Myocyte (in vitro differentiated cells): Measurements from ENCODE around the gene MLST8. TPM values are rescaled to one million over a fixed set of nuclear protein-coding genes. Genes with fewer than 3 reads are reported as not detected.
A peak's percentile ranks its signal among the peaks of the same experiment; 100 is the strongest.
"Not testable (repeated sequence)": the region's sequence is repeated elsewhere in the genome, so short reads cannot be mapped to it uniquely, and the experiment has no call there.

ENCODE experiments used
- DNase-seq: peaks from one replicate; pipeline ENCODE4 v3.0.0-alpha.2; 2012; ENCODE audit warnings: low read depth
- total RNA-seq: library from RNA; depleted of rRNA; stranded (reverse); fragments of >200 nt; gene quantifications from 2 replicates; pipeline ENCODE4 v1.2.3, GENCODE V29; 2014

The MLST8 gene
- total RNA-seq, 1 donor from 2014 or later: 46.9 TPM

DNA sequence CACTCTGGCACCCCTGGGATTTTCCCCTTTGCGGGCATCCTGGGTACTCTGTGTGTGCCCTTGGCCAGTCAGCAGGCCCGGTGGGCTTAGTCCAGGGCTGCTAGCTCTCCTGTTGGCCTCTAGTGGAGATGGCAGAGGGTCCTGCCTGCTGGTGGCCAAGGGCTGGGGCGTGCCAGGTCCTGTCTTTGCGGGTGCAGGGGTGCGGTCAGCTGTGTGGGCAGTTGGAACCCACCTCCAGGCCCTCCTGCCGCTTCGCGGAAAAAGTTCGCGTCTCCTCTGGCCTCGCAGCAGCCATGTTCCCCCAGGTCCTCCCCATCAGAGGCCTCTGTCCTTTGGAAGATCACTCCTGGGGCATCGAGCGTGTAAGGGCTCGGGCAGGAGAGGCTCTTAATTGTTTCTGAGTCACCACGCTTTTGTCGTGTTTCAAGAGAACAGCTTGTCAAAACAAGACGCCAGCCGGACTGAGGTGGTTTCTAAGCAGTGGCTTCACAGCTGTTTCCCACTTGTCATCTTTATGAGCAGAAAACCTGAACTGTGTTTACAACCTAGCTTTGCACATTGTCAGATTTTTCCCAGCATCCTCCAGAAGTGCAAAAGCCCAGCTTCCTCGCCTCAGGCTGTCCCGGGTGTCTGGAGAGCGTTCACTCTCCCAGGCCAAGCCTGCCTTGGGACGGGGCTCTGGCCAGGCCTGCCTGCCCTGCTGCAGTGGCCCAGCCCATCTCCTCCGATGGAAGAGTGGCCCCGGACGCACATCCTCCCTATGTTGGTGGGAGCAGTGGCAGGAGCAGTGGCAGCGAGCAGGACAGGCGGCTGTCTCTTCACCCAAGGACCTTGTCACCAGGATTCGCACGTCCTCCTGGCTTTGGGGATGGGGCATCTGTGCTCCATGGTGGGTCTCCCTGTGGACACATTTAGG is 26.0 kb downstream of the MLST8 start:
- DNase-seq: peak; percentile 94

DNA sequence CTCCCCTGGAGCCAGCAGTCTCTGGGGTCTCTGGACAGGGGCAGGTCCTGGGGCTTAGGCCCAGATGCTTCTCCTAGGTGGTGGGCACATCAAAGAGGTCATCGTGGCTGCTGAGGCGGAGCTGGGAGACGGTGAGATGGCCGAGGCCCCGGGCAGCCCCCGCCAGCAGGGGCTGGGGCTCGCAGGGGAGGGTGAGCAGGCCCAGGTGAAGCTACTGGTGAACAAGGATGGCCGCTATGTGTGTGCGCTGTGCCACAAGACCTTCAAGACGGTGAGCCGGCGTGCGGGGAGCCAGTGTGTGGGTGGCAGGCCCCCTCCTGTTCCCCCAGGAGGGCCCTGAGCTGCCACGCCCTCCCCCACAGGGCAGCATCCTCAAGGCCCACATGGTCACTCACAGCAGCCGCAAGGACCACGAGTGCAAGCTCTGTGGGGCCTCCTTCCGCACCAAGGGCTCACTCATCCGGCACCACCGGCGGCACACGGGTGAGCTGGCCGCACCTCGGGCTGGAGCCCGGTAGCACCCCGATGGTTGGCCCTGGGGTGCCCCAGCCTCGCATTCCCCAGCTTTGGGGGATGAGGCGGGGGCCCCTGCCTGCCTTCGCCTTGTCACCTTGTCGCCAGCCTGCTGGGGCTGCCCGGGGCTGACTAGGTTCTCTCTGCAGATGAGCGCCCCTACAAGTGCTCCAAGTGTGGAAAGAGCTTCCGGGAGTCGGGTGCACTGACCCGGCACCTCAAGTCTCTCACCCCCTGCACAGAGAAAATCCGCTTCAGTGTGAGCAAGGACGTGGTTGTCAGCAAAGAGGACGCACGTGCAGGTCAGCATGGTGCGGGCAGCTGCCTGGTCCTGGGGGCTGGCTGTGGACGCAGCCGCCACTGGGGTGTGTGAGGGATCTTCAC is 27.1 kb downstream of the MLST8 start:
- no peak for DNase-seq

DNA sequence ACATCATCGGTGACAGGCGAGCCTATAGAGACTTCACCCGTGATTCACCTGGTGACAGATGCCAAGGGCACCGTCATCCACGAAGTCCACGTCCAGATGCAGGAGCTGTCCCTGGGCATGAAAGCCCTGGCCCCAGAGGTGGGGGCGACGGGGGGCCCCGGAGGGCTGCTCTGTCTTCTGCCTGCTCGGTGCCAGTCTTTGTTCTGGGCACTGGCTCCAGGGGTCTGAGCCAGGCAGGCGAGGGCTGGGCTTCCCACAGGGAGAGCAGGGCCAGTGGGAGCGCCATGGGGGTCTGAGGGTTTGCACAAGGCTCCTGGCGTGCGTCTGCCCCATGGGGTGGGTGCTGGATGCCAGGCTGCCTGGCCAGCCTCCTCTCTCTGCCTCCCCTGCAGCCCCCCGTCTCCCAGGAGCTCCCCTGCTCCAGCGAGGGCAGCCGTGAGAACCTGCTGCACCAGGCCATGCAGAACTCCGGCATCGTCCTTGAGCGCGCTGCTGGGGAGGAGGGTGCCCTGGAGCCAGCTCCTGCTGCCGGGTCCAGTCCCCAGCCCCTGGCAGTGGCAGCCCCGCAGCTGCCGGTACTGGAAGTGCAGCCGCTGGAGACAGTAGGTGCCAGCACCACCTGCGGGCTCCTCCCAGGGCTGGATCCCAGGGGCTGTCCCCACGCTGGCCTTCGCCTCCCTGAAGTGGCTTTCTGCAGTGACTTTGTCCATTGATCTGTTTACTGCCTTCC is 28.0 kb downstream of the MLST8 start:
- DNase-seq: no peak

DNA sequence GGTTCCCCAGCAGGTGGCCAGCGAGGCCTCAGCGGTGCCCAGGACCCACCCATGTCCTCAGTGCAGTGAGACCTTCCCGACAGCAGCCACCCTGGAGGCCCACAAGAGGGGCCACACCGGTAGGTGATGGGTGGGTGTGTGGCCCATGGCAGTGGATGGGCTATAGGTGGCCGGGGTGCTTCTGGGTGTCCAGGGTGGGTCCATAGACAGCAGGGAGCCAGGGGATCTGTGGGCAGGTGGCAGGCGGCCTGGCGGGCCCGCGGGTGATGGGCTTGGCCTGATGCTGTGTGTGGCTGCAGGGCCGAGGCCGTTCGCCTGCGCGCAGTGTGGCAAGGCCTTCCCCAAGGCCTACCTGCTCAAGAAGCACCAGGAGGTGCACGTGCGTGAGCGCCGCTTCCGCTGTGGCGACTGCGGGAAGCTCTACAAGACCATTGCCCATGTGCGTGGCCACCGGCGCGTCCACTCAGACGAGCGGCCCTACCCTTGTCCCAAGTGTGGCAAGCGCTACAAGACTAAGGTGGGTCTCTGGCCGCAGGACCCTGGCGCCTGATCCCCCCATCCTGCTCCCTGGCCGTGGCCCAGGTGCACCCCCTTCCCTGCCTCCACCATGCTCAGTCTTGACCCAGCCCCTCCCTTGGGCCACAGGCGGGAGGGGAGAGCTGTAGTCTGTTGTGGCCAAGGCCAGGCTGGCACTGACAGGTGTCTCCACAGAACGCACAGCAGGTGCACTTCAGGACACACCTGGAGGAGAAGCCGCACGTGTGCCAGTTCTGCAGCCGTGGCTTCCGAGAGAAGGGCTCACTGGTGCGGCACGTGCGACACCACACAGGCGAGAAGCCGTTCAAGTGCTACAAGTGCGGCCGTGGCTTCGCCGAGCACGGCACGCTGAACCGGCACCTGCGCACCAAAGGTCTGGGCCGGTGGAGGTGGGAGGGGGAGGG is 28.9 kb downstream of the MLST8 start:
- DNase-seq: no peak

DNA sequence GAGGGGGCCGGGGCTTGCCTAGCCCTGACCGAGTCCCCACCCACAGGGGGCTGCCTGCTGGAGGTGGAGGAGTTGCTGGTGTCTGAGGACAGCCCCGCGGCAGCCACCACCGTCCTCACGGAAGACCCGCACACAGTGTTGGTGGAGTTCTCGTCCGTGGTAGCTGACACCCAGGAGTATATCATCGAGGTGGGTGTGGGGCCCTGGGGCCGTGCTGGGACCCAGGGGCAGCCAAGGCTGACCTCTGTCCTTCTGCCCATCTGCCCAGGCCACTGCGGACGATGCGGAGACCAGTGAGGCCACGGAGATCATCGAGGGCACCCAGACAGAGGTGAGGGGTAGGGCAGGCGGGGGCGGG is 29.5 kb downstream of the MLST8 start:
- DNase-seq: no peak

DNA sequence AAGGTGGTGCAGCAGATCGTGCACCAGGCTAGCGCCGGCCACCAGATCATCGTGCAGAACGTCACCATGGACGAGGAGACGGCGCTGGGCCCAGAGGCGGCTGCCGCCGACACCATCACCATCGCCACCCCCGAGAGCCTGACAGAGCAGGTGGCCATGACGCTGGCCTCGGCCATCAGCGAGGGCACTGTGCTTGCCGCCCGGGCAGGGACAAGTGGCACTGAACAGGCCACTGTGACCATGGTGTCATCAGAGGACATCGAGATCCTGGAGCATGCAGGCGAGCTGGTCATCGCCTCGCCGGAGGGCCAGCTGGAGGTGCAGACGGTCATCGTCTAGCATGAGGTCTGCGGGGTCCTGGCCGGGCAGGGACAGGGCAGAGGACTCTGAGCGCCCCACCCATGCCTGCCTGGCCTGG is 30.0 kb downstream of the MLST8 start:
- no peak for DNase-seq

DNA sequence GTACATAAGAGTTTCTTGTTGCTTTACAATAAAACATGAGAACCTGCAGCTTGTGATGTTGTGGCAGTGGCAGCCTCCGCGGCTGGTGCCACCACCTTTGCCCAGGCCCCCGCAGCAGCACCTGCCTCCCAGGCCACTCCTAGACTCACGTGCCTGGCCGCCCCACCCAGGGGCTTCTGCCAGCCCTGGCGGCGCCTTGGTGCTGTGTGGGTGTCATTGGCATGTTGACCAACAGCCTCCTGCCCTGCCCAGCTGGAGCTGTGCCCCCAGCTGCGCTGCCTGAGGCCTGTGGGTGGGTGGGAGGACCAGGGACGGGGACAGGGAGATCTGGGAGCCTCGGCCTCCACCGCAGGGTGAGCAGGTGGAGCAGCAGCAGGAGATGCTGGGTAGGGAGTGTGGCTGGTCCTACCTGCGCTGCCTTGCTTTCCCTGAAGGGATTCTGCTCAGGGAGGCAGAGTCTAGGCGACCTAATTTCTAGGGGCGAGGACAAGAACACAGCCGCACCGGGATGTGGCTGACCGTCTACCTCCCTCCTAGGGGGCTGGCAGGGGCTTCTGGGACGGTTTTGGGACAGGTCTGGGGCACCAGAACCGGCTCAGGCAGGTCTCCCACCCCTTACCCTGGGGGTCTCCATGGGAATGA is 30.6 kb downstream of the MLST8 start:
- DNase-seq: no peak

DNA sequence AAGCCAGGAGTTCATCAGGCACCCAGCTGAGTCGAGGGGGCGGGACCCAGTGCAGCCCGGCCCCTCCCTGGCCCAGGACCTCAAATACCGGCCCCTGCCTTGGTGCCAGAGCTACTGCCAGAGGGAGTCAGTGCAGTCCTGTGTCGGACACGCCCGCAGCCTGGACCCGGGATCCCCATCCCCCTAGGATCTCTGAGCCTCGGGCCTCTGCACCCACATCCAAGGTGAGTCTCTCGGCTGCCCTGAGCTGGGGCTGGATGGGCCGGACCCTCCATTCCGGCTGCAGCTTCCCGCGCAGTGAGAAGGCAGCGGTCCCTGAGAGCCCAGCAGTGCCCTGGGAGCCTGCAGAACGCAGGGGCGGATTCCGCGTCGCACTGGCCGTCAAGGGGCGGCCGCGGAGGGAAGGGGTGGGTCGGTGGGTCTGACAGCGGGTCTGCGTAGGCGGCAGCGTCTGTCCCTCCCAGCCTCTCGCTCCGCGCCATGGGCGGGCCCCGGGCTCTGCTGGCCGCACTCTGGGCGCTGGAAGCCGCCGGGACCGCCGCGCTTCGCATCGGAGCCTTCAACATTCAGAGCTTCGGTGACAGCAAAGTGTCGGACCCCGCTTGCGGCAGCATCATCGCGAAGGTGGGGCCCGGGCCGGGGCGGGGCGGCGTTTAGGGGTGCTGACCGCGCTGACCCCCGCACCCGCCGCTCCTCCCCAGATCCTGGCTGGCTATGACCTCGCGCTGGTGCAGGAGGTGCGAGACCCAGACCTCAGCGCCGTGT is 31.3 kb downstream of the MLST8 start, which contains the start of gene DNASE1L2:
Gene DNASE1L2, plus strand, starts transcription at position 108 of the 765 bp plus-strand sequence. Its CDS starts 373 bp downstream, at position 481.
- DNase-seq: no peak

DNA sequence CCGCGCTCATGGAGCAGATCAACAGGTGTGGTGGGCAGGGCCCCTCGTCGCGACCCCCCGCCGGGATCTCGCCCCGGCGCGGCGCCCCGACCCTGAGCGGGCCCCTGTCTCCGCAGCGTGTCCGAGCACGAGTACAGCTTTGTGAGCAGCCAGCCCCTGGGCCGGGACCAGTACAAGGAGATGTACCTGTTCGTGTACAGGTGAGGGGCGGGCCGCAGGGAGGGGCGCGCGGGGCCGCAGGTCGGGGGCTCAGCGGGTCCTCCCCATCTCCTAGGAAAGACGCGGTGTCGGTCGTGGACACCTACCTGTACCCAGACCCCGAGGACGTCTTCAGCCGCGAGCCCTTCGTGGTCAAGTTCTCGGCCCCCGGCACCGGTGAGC is 31.8 kb downstream of the MLST8 start:
- no peak for DNase-seq

DNA sequence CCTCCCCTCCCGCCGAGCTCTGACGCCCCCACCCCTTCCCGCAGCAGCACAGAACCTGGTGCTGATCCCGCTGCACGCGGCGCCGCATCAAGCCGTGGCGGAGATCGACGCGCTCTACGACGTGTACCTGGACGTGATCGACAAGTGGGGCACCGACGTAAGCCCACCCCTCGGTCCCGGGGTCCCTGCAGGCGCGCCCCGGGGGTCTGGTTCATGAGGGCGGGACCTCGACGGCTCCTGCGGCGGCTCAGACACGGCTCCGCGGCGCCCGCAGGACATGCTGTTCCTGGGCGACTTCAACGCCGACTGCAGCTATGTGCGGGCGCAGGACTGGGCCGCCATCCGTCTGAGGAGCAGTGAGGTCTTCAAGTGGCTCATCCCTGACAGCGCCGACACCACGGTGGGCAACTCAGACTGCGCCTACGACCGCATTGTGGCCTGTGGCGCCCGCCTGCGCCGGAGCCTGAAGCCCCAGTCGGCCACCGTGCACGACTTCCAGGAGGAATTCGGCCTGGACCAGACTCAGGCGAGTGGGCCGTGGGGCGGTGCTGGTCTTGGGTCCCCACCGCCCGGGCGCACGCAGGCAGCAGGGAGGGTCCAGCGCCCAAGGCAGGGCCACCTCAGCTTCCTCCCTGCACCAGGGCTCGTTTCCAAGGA is 32.4 kb downstream of the MLST8 start:
- no peak for DNase-seq

DNA sequence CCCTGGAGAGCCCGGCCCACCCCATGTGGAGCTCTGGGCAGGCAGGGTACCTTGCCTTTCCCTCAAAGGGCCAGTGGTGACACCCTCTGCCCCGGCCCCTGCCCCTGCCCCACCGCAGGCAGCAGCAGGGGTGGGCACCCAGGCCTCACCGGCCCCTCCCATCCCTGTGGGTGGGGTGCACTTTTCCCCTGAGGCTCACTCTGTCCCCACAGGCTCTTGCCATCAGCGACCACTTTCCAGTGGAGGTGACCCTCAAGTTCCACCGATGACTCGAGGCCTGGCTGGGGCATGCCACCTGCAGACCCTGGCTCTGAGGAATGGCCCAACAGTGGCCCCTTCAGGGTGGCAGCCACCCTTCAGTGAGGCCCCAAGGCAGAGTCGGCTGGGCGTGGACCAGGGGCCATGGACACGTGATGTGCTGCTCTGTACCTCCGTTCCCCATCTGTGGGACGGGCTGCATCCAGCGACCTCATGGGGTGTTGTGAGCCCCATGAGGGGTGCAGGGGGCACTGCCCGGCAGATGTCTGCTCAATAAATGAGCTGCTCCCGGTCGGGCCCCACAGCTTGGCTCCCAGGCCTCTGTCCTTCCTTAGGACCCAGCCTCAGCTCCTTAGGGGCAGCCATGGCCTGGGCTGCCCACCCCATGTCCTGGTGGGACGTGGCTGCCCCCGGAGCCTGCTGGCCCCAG is 33.0 kb downstream of the MLST8 start:
- DNase-seq: no peak

DNA sequence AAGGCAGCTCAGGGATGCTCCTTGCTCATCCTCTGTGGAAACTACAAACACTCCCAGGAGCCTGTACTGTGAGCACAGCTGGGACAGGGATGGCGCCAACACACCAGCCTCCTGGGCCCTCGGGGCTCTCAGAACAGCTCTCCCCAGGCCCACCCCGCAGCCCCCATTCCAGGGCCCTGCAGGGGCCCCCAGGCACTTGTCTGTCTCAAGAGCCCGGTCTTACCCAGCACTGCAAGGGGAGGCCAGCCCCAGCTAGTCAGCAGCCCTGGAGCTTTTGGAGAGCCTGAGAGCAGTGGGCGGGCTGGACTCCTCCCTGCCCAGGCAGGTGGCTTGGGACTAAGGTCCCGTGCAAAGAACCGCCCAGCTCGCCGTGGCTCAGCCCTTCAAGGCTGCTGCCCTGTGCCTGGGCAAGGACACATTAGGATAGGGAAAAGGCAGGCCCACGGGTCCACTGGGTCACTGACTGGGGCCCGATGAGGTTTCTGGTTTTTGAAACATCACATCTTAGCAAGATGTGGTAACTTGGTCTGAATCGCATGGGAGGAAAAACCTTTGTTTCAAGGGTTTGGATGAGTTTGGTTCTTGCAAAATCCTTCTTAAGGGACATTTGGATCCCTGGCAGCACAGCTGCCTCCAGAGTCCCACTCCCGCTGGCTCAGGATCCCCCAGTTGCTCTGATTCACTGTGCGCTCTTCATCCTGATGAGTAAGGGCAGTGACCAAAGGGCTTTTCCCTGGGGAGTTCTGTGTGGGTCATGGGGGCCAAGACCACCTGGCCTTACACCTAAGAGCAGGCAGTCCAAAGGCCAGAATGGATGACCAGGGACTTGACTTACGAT is 33.8 kb downstream of the MLST8 start:
- DNase-seq: no peak

DNA sequence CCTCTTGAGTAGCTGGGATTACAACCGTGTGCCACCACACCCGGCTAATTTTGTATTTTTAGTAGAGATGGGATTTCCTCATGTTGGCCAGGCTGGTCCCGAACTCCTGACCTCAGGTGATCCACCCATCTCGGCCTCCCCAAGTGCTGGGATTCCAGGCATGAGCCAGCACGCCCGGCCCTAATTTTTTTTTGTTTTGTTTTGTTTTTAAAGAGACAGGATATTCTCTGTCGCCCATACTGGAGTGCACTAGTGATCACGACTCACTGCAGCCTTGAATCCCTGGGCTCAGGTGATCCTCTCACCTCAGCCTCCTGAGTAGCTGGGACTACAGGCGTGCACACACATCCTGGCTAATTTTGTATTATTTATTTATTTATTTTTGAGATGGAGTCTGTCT is 35.1 kb downstream of the MLST8 start:
- not testable (repeated sequence) for DNase-seq

DNA sequence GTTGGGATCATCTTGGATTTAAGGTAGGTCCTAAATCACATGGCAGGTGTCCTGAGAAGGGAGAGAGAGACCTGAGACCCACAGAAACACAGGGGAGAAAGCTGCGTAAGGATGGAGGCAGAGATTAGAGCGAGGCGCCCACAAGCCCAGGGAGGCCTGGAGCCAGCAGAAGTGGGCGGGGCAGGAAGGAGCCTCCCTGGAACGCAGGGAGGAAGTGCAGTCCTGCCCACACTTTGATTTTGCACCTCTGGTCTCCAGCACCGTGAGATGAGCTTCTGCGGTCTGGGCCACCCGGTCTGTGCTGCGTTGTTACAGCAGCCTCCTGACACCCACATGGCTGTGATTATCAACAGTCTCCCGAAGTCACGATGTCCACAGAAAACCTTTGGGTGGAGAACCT is 37.3 kb downstream of the MLST8 start:
- DNase-seq: no peak

DNA sequence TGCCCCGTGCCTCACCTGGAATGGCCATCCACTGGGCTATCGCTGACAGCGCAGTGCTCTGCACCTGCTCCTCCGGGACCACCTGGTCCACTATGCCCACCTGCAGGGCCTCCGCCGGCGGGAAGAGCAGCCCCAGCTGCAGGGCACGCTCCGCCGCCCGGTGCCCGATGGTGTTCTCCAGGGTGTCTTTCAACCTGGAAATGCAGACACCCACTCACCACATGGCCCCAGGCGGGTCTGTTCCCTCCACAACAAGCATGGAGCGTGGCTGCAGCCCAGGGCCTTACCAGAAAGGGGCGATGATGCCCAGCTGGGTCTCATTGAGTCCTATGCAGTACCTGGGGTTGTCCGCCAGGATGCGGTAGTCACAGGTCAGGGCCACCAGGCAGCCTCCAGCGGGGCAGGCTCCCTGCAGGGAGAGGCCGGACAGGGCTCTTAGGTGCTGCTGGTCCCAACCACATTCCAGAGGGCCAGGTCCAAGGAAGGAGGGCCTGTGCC is 37.8 kb downstream of the MLST8 start:
- no peak for DNase-seq

DNA sequence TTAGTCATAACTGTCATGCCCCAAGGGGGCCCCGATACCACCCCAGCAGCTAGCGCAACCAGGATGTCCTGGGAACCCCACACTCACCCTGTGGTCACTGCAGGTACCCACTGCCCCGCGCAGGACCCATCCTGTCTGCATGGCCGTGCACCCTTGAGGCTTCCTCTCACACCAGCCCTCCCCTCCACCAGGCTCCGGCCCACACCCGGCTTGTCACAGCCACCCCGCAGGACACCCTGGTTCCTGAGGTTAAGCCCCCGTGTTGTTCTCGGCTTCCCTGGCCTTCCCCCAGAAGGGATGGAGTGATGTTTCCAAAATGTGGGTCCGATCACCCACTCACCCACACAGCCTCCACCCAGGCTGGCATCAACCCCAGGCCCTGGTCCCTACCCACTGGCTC is 38.5 kb downstream of the MLST8 start:
- no peak for DNase-seq

DNA sequence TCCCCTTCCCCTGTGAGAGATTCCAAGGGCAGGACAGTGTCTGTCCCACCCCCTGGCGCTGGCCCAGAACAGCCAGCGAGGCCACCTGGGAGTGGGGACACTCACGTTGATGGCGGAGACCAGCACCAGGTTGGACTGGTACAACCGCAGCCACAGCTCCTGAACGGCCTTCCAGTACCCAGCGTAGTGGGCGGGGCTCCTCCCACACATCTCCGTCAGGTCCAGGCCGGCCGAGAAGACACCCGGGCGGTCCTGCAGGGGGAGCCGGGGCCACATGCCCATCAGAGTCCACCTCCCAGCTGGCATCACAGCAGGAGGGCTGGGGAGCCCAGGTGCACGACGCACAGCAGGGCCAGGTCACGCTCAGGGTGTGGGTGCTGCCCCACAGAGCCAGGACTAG is 39.0 kb downstream of the MLST8 start:
- no peak for DNase-seq
